Fibroblast of lung (primary cell): ENCODE measurements around the gene AMOTL2.

Source experiments
- EZH2 ChIP-seq: IDR thresholded peaks from 2 replicates; pipeline ENCODE4 v1.5.1; 2012; ENCODE audit warnings: low read length, control low read depth, mild to moderate bottlenecking; ENCODE audit errors: missing control alignments
- TF ChIP-seq, protein P1 (sequence below), 2 donors: IDR thresholded peaks in 1 of 2; conservative IDR thresholded peaks in 1 of 2; 1 replicate in 1 of 2; 2 replicates in 1 of 2; pipeline ENCODE4 v1.5.1; 2011 to 2012; ENCODE audit warnings: low read length in 2 of 2, control low read depth in 1 of 2, inconsistent platforms in 1 of 2, low read depth in 1 of 2, mild to moderate bottlenecking in 1 of 2

DNA sequence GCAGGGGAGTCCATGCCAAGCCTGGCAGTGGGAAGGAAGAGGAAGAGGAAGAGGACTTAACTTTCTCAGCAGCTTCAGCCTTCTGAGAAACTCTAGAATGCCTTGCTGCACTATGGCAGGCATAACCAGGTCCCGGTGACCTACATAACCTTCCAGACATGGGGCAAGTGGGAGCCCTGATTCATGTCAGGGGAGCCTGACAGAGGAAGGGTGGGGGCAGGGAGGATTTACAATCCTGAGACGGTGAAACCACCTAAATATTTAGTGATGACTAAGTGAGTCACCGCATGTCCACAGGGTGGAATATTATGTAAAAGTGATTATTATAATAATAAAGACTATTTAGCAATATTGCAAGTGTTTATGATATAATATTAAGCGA lies 46.7 kb downstream of the AMOTL2 start:
- TF ChIP-seq, protein P1, sequence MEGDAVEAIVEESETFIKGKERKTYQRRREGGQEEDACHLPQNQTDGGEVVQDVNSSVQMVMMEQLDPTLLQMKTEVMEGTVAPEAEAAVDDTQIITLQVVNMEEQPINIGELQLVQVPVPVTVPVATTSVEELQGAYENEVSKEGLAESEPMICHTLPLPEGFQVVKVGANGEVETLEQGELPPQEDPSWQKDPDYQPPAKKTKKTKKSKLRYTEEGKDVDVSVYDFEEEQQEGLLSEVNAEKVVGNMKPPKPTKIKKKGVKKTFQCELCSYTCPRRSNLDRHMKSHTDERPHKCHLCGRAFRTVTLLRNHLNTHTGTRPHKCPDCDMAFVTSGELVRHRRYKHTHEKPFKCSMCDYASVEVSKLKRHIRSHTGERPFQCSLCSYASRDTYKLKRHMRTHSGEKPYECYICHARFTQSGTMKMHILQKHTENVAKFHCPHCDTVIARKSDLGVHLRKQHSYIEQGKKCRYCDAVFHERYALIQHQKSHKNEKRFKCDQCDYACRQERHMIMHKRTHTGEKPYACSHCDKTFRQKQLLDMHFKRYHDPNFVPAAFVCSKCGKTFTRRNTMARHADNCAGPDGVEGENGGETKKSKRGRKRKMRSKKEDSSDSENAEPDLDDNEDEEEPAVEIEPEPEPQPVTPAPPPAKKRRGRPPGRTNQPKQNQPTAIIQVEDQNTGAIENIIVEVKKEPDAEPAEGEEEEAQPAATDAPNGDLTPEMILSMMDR (conservative IDR thresholded peaks at IDR 0.05 in 1 of 2, IDR thresholded peaks at IDR 0.05 in 1 of 2; ENCODE audit: low read depth in 1 of 2, low read length in 2 of 2) = no peak
- no peak for TF ChIP-seq EZH2
